ENCODE results near the gene DUSP7.
A peak's percentile ranks its signal among the peaks of the same experiment; 100 is the strongest.
"Not testable (repeated sequence)": the region's sequence is repeated elsewhere in the genome, so short reads cannot be mapped to it uniquely, and the experiment has no call there.

The DUSP7 gene

GRCh38 chr3:52051444-52051843, 4.9 kb downstream of the DUSP7 start:
- peak overlapping the region; percentile 100 for H3K27ac ChIP-seq

GRCh38 chr3:52050571-52050970, 5.8 kb downstream of the DUSP7 start:
- H3K27ac ChIP-seq, result peak overlapping the region; percentile 100
- DNase-seq (ENCODE audit: low read depth, low spot score), result no peak

More at GRCh38 chr3:52051444-52051843, 4.9 kb downstream of the DUSP7 start:
- DNase-seq (ENCODE audit: low read depth, low spot score), result no peak

GRCh38 chr3:52049503-52049902, 6.9 kb downstream of the DUSP7 start:
- H3K27ac ChIP-seq, result peak overlapping the region; percentile 100
- DNase-seq (ENCODE audit: low read depth, low spot score), result no peak

- H3K27ac ChIP-seq, result peak overlapping the region; percentile 100
- no peak for DNase-seq (ENCODE audit: low read depth, low spot score)
These were observed 8.9 kb downstream of the DUSP7 start for GRCh38 chr3:52047295-52047960.

GRCh38 chr3:52046902-52047239, 9.5 kb downstream of the DUSP7 start:
- peak overlapping the region; percentile 100 for H3K27ac ChIP-seq

GRCh38 chr3:52046186-52046901, 10.0 kb downstream of the DUSP7 start:
- DNase-seq (ENCODE audit: low read depth, low spot score), result peak; percentile 100
- peak overlapping the region; percentile 100 for H3K27ac ChIP-seq

More at GRCh38 chr3:52046902-52047239, 9.5 kb downstream of the DUSP7 start:
- no peak for DNase-seq (ENCODE audit: low read depth, low spot score)

GRCh38 chr3:52044869-52045619, 11.3 kb downstream of the DUSP7 start:
- H3K27ac ChIP-seq, result peak overlapping the region; percentile 100
- DNase-seq (ENCODE audit: low read depth, low spot score), result no peak

GRCh38 chr3:52043750-52044149, 12.6 kb downstream of the DUSP7 start:
- H3K27ac ChIP-seq, result peak overlapping the region; percentile 100

GRCh38 chr3:52043039-52043438, 13.3 kb downstream of the DUSP7 start:
- H3K27ac ChIP-seq, result not testable (repeated sequence)

More at GRCh38 chr3:52043750-52044149, 12.6 kb downstream of the DUSP7 start:
- no peak for DNase-seq (ENCODE audit: low read depth, low spot score)

GRCh38 chr3:52041118-52041731, 15.1 kb downstream of the DUSP7 start:
- DNase-seq (ENCODE audit: low read depth, low spot score), result no peak
- peak overlapping the region; percentile 60 for H3K27ac ChIP-seq

More at GRCh38 chr3:52043039-52043438, 13.3 kb downstream of the DUSP7 start:
- not testable (repeated sequence) for DNase-seq (ENCODE audit: low read depth, low spot score)

GRCh38 chr3:52040600-52040999, 15.8 kb downstream of the DUSP7 start:
- DNase-seq (ENCODE audit: low read depth, low spot score), result no peak
- H3K27ac ChIP-seq, result peak overlapping the region; percentile 60

GRCh38 chr3:52039846-52040245, 16.5 kb downstream of the DUSP7 start:
- DNase-seq (ENCODE audit: low read depth, low spot score), result no peak
- H3K27ac ChIP-seq, result peak overlapping the region; percentile 60

- peak overlapping the region; percentile 60 for H3K27ac ChIP-seq
- no peak for DNase-seq (ENCODE audit: low read depth, low spot score)
These were observed 16.9 kb downstream of the DUSP7 start for GRCh38 chr3:52039426-52039825.

GRCh38 chr3:52038227-52038626, 18.1 kb downstream of the DUSP7 start:
- DNase-seq (ENCODE audit: low read depth, low spot score), result no peak
- peak overlapping the region; percentile 60 for H3K27ac ChIP-seq

GRCh38 chr3:52037291-52037690, 19.1 kb downstream of the DUSP7 start:
- peak overlapping the region; percentile 60 for H3K27ac ChIP-seq
- DNase-seq (ENCODE audit: low read depth, low spot score), result no peak

GRCh38 chr3:52036829-52037228, 19.5 kb downstream of the DUSP7 start:
- peak overlapping the region; percentile 60 for H3K27ac ChIP-seq
- no peak for DNase-seq (ENCODE audit: low read depth, low spot score)

GRCh38 chr3:52036222-52036694, 20.1 kb downstream of the DUSP7 start:
- no peak for DNase-seq (ENCODE audit: low read depth, low spot score)
- H3K27ac ChIP-seq, result no peak overlapping the region

GRCh38 chr3:52034651-52035050, 21.7 kb downstream of the DUSP7 start:
- no peak overlapping the region for H3K27ac ChIP-seq
- no peak for DNase-seq (ENCODE audit: low read depth, low spot score)

GRCh38 chr3:52034212-52034611, 22.2 kb downstream of the DUSP7 start:
- no peak for DNase-seq (ENCODE audit: low read depth, low spot score)
- no peak overlapping the region for H3K27ac ChIP-seq

GRCh38 chr3:52033748-52034147, 22.6 kb downstream of the DUSP7 start:
- not testable (repeated sequence) for DNase-seq (ENCODE audit: low read depth, low spot score); H3K27ac ChIP-seq

All from epithelial cell of prostate (primary cell).